ENCODE data around the gene MRPL37.

Gene MRPL37

GRCh38 chr1:54243022-54243421 lies 43.1 kb downstream of the MRPL37 start:
- DNase-seq (ENCODE audit: low read depth): no peak
- TF ChIP-seq, protein P1, sequence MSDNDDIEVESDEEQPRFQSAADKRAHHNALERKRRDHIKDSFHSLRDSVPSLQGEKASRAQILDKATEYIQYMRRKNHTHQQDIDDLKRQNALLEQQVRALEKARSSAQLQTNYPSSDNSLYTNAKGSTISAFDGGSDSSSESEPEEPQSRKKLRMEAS (IDR thresholded peaks at IDR 0.05; ENCODE audit: low read depth, low read length): no peak
- no peak overlapping the region for H3K4me3 ChIP-seq (ENCODE audit: low read depth, low read length)

- TF ChIP-seq, protein P1 (IDR thresholded peaks at IDR 0.05; ENCODE audit: low read depth, low read length): no peak
- no peak for TF ChIP-seq MYC (IDR thresholded peaks at IDR 0.05; ENCODE audit: low read depth, low read length)
- no peak for TF ChIP-seq POLR2A (IDR thresholded peaks at IDR 0.05; ENCODE audit: extremely low read depth, insufficient read length)
- TF ChIP-seq, protein P2, sequence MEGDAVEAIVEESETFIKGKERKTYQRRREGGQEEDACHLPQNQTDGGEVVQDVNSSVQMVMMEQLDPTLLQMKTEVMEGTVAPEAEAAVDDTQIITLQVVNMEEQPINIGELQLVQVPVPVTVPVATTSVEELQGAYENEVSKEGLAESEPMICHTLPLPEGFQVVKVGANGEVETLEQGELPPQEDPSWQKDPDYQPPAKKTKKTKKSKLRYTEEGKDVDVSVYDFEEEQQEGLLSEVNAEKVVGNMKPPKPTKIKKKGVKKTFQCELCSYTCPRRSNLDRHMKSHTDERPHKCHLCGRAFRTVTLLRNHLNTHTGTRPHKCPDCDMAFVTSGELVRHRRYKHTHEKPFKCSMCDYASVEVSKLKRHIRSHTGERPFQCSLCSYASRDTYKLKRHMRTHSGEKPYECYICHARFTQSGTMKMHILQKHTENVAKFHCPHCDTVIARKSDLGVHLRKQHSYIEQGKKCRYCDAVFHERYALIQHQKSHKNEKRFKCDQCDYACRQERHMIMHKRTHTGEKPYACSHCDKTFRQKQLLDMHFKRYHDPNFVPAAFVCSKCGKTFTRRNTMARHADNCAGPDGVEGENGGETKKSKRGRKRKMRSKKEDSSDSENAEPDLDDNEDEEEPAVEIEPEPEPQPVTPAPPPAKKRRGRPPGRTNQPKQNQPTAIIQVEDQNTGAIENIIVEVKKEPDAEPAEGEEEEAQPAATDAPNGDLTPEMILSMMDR (IDR thresholded peaks at IDR 0.05; ENCODE audit: low read depth, low read length): no peak
- no peak for DNase-seq (ENCODE audit: low read depth)
- no peak overlapping the region for H3K4me3 ChIP-seq (ENCODE audit: low read depth, low read length)
Observed at GRCh38 chr1:54244655-54245054, 44.7 kb downstream of the MRPL37 start.

DNA sequence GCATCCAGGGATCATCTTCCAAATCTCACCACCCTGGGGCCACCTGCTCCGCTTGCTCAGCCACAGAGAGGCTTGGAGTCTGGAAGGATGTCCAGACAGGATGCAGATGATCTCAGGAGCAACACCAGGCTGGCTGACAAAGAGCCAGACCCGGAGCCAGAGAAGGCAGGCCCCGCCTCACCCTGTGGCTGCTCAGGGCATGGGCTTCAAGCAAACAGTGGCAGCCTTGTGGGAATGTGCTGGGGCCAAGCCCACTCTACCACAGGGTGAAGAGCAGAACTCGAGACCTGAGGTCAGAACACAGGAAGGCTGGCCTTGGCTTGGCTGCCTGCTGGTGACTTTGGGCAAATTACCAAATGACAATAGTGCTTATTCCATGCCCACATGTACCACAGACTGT lies 45.5 kb downstream of the MRPL37 start:
- TF ChIP-seq POLR2A (IDR thresholded peaks at IDR 0.05; ENCODE audit: extremely low read depth, insufficient read length): no peak
- no peak for TF ChIP-seq MYC (IDR thresholded peaks at IDR 0.05; ENCODE audit: low read depth, low read length)
- TF ChIP-seq, protein P2 (IDR thresholded peaks at IDR 0.05; ENCODE audit: low read depth, low read length): no peak
- TF ChIP-seq, protein P1 (IDR thresholded peaks at IDR 0.05; ENCODE audit: low read depth, low read length): no peak
- H3K4me3 ChIP-seq (ENCODE audit: low read depth, low read length): no peak overlapping the region
- DNase-seq (ENCODE audit: low read depth): no peak

- TF ChIP-seq, protein P2 (IDR thresholded peaks at IDR 0.05; ENCODE audit: low read depth, low read length): no peak
- TF ChIP-seq POLR2A (IDR thresholded peaks at IDR 0.05; ENCODE audit: extremely low read depth, insufficient read length): no peak
- TF ChIP-seq, protein P1 (IDR thresholded peaks at IDR 0.05; ENCODE audit: low read depth, low read length): no peak
- no peak for TF ChIP-seq MYC (IDR thresholded peaks at IDR 0.05; ENCODE audit: low read depth, low read length)
- no peak overlapping the region for H3K4me3 ChIP-seq (ENCODE audit: low read depth, low read length)
- no peak for DNase-seq (ENCODE audit: low read depth)
Observed at GRCh38 chr1:54246116-54246721, 46.3 kb downstream of the MRPL37 start.

GRCh38 chr1:54247863-54248515 lies 48.0 kb downstream of the MRPL37 start:
- H3K4me3 ChIP-seq (ENCODE audit: low read depth, low read length): no peak overlapping the region
- DNase-seq (ENCODE audit: low read depth): no peak
- TF ChIP-seq POLR2A (IDR thresholded peaks at IDR 0.05; ENCODE audit: extremely low read depth, insufficient read length) (no peak), MYC (IDR thresholded peaks at IDR 0.05; ENCODE audit: low read depth, low read length) (no peak)
- TF ChIP-seq, protein P1 (IDR thresholded peaks at IDR 0.05; ENCODE audit: low read depth, low read length): no peak
- TF ChIP-seq, protein P2 (IDR thresholded peaks at IDR 0.05; ENCODE audit: low read depth, low read length): no peak

DNA sequence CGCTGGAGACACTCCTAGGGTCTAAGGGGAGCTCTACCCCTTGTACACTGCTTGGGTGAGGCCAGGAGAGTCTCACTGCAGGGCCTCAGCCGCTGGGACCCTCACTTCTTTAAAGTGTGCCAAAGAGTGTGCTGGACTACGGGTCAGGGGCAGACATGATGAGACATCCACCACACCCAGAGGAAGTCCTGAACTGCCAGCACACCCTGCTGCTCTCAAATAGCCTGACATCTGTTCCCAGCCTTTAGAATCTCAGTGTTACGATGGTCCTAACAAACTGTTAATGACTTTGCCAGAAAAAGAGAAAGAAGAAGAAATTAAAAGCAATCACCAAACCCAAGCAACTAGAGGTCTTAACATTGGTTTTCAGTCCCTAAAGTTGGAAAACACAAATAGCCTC lies 49.0 kb downstream of the MRPL37 start:
- DNase-seq (ENCODE audit: low read depth): no peak

More for the DNA sequence above, 49.0 kb downstream of the MRPL37 start:
- no peak overlapping the region for H3K4me3 ChIP-seq (ENCODE audit: low read depth, low read length)
- TF ChIP-seq, protein P1 (IDR thresholded peaks at IDR 0.05; ENCODE audit: low read depth, low read length): no peak
- TF ChIP-seq POLR2A (IDR thresholded peaks at IDR 0.05; ENCODE audit: extremely low read depth, insufficient read length): no peak
- TF ChIP-seq, protein P2 (IDR thresholded peaks at IDR 0.05; ENCODE audit: low read depth, low read length): no peak

All from NB4 (cell line).